Common myeloid progenitor, CD34-positive (primary cell): Measurements from ENCODE around the gene SMIM32.

Experiments used
- CTCF ChIA-PET: fragments of 350-600 bp; sonication (Branson Sonifier 250); formaldehyde crosslinking; loops from one replicate; lab custom pipeline; 2021; ENCODE audit warnings: antibody characterized with exemption; lab: Charles Lee
- POLR2A ChIA-PET: fragments of 350-600 bp; sonication (Branson Sonifier 250); formaldehyde crosslinking; loops from one replicate; lab custom pipeline; 2021; ENCODE audit warnings: antibody characterized with exemption; lab: Charles Lee
- DNase-seq, 3 donors: peaks; one replicate each; pipeline versions ENCODE4 v3.0.0 to v3.0.0-alpha.2; 2013
- H3K27ac ChIP-seq, 2 experiments: 1 replicate in 1 of 2; 2 replicates in 1 of 2; pipeline ENCODE4 v1.7.0; 2013; ENCODE audit warnings: inconsistent platforms in 2 of 2, low read length in 2 of 2, mild to moderate bottlenecking in 2 of 2, low read depth in 1 of 2, moderate library complexity in 1 of 2; ENCODE audit not compliant: severe bottlenecking in 2 of 2, insufficient read depth in 1 of 2, poor library complexity in 1 of 2
- H3K27me3 ChIP-seq, 5 experiments: replicated peaks in 2 of 5; 1 replicate in 3 of 5; 2 replicates in 2 of 5; pipeline versions ENCODE4 v1.6.1 to v1.7.0; 2013; ENCODE audit warnings: low read length in 4 of 5, mild to moderate bottlenecking in 2 of 5, moderate library complexity in 2 of 5, inconsistent platforms in 1 of 5; ENCODE audit not compliant: insufficient read depth in 5 of 5, control insufficient read depth in 4 of 5
- H3K36me3 ChIP-seq, 4 experiments: 1 replicate in 2 of 4; 2 replicates in 2 of 4; pipeline versions ENCODE4 v1.6.1 to v1.7.0; 2013; ENCODE audit warnings: low read length in 3 of 4, control low read depth in 1 of 4, mild to moderate bottlenecking in 1 of 4; ENCODE audit not compliant: control insufficient read depth in 4 of 4, insufficient read depth in 4 of 4
- H3K4me1 ChIP-seq, 4 experiments: 1 replicate in 3 of 4; 2 replicates in 1 of 4; pipeline versions ENCODE4 v1.6.1 to v1.7.1; 2013; ENCODE audit warnings: low read length in 3 of 4, mild to moderate bottlenecking in 3 of 4, control low read depth in 1 of 4, inconsistent platforms in 1 of 4, moderate library complexity in 1 of 4; ENCODE audit not compliant: control insufficient read depth in 4 of 4, insufficient read depth in 4 of 4; ENCODE audit errors: control extremely low read depth in 1 of 4
- H3K4me3 ChIP-seq, 7 experiments: 1 replicate in 4 of 7; 2 replicates in 3 of 7; pipeline versions ENCODE4 v1.5.1 to v1.7.0; 2013; ENCODE audit warnings: mild to moderate bottlenecking in 7 of 7, low read length in 6 of 7, moderate library complexity in 6 of 7, inconsistent platforms in 2 of 7, low read depth in 2 of 7, control low read depth in 1 of 7; ENCODE audit not compliant: insufficient read depth in 4 of 7, control insufficient read depth in 1 of 7; ENCODE audit errors: extremely low read depth in 1 of 7
- H3K9me3 ChIP-seq, 5 experiments: 1 replicate in 4 of 5; 2 replicates in 1 of 5; pipeline versions ENCODE4 v1.6.1 to v1.7.1; 2013; ENCODE audit warnings: low read length in 4 of 5, mild to moderate bottlenecking in 2 of 5, inconsistent platforms in 1 of 5, low read depth in 1 of 5, moderate library complexity in 1 of 5; ENCODE audit not compliant: control insufficient read depth in 4 of 5, insufficient read depth in 2 of 5; ENCODE audit errors: control extremely low read depth in 1 of 5
- WGBS: methylation state at CpG from one replicate; pipeline ENCODE4 v1.1.5; 2013; ENCODE audit not compliant: insufficient coverage; 5-methylcytosine and 5-hydroxymethylcytosine counted together

SMIM32 gene

GRCh38 chr5:136203303-136203922, 10.5 kb upstream of the SMIM32 start:
- no peak overlapping the region for H3K4me3 ChIP-seq
- H3K9me3 ChIP-seq: peaks cover 0 to 3% (median 0%) of the 10 kb centered on the region in 5 experiments
- DNase-seq: no peak
- no peaks in the 10 kb centered on the region for H3K36me3 ChIP-seq
- ChIA-PET POLR2A (no interaction called here), CTCF (interaction anchor here (1.2 kb wide), 1 partner anchor 323 kb away, joined by 3 read pairs; no protein-coding TSS in a partner anchor)
- WGBS: 93% methylated on average over 4 of the region's 6 CpGs
- peaks cover 2 to 60% (median 29%) of the 10 kb centered on the region in 5 experiments for H3K27me3 ChIP-seq
- H3K4me1 ChIP-seq: peaks cover 0 to 2% (median 0%) of the 10 kb centered on the region in 4 experiments
- no peak overlapping the region for H3K27ac ChIP-seq

GRCh38 chr5:136202469-136203205, 9.7 kb upstream of the SMIM32 start:
- H3K27ac ChIP-seq: no peak overlapping the region
- no peaks in the 10 kb centered on the region for H3K36me3 ChIP-seq
- H3K27me3 ChIP-seq: peaks cover 2 to 63% (median 32%) of the 10 kb centered on the region in 5 experiments
- H3K4me3 ChIP-seq: no peak overlapping the region
- DNase-seq: no peak
- 46% methylated on average over 9 of the region's 13 CpGs for WGBS
- CTCF ChIA-PET: no interaction called here
- POLR2A ChIA-PET: no interaction called here
- H3K9me3 ChIP-seq: peaks cover 0 to 3% (median 0%) of the 10 kb centered on the region in 5 experiments
- H3K4me1 ChIP-seq: peaks cover 0 to 2% (median 0%) of the 10 kb centered on the region in 4 experiments

- Histone ChIP-seq H3K4me1 (peaks cover 0 to 2% (median 0%) of the 10 kb centered on the region in 4 experiments), H3K27me3 (peaks cover 2 to 63% (median 32%) of the 10 kb centered on the region in 5 experiments), H3K27ac (no peak overlapping the region), H3K4me3 (no peak overlapping the region), H3K9me3 (peaks cover 0 to 3% (median 0%) of the 10 kb centered on the region in 5 experiments), H3K36me3 (no peaks in the 10 kb centered on the region)
- POLR2A ChIA-PET: no interaction called here
- 70% methylated on average over 4 of the region's 4 CpGs for WGBS
- DNase-seq: no peak
- CTCF ChIA-PET: no interaction called here
These were observed 8.9 kb upstream of the SMIM32 start for GRCh38 chr5:136201870-136202269.

GRCh38 chr5:136200761-136201160, 7.8 kb upstream of the SMIM32 start:
- no peak for DNase-seq
- H3K9me3 ChIP-seq: peaks cover 0 to 3% (median 0%) of the 10 kb centered on the region in 5 experiments
- CTCF ChIA-PET: no interaction called here

GRCh38 chr5:136200130-136200529, 7.2 kb upstream of the SMIM32 start:
- no peaks in the 10 kb centered on the region for H3K9me3 ChIP-seq
- WGBS: 67% methylated on average over 3 of the region's 4 CpGs
- H3K36me3 ChIP-seq: no peaks in the 10 kb centered on the region
- H3K27me3 ChIP-seq: peaks cover 2 to 77% (median 31%) of the 10 kb centered on the region in 5 experiments
- H3K4me1 ChIP-seq: peaks cover 0 to 2% (median 0%) of the 10 kb centered on the region in 4 experiments
- ChIA-PET CTCF (no interaction called here), POLR2A (no interaction called here)
- no peak overlapping the region for H3K4me3 ChIP-seq
- DNase-seq: no peak
- H3K27ac ChIP-seq: no peak overlapping the region

More at GRCh38 chr5:136200761-136201160, 7.8 kb upstream of the SMIM32 start:
- no peaks in the 10 kb centered on the region for H3K36me3 ChIP-seq
- no peak overlapping the region for H3K27ac ChIP-seq
- 90% methylated on average over 3 of the region's 3 CpGs for WGBS
- H3K4me3 ChIP-seq: no peak overlapping the region
- peaks cover 2 to 71% (median 28%) of the 10 kb centered on the region in 5 experiments for H3K27me3 ChIP-seq
- H3K4me1 ChIP-seq: peaks cover 0 to 2% (median 0%) of the 10 kb centered on the region in 4 experiments
- POLR2A ChIA-PET: no interaction called here

GRCh38 chr5:136199408-136199807, 6.4 kb upstream of the SMIM32 start:
- Histone ChIP-seq H3K9me3 (no peaks in the 10 kb centered on the region), H3K27me3 (peaks cover 2 to 79% (median 34%) of the 10 kb centered on the region in 5 experiments), H3K36me3 (no peaks in the 10 kb centered on the region), H3K27ac (no peak overlapping the region), H3K4me3 (no peak overlapping the region), H3K4me1 (peaks cover 0 to 2% (median 0%) of the 10 kb centered on the region in 4 experiments)
- no peak for DNase-seq
- POLR2A ChIA-PET: no interaction called here
- WGBS: 95% methylated on average over 7 of the region's 7 CpGs
- CTCF ChIA-PET: interaction anchor here (0.9 kb wide), 1 partner anchor 12 kb away, joined by 3 read pairs; no protein-coding TSS in a partner anchor

- peaks cover 0 to 2% (median under 1%) of the 10 kb centered on the region in 4 experiments for H3K4me1 ChIP-seq
- no peak overlapping the region for H3K27ac ChIP-seq
- CTCF ChIA-PET: interaction anchor here (0.8 kb wide), 1 partner anchor 12 kb away, joined by 3 read pairs; no protein-coding TSS in a partner anchor
- POLR2A ChIA-PET: no interaction called here
- peaks cover 5 to 81% (median 31%) of the 10 kb centered on the region in 5 experiments for H3K27me3 ChIP-seq
- H3K36me3 ChIP-seq: no peaks in the 10 kb centered on the region
- H3K4me3 ChIP-seq: no peak overlapping the region
- WGBS: 88% methylated on average over 3 of the region's 5 CpGs
- no peaks in the 10 kb centered on the region for H3K9me3 ChIP-seq
- DNase-seq: no peak
These were observed 5.5 kb upstream of the SMIM32 start for GRCh38 chr5:136198453-136198852.
